GM23338 (cell line): Measurements from ENCODE around the gene CENPX. TPM values are rescaled to one million over a fixed set of nuclear protein-coding genes. Genes with fewer than 3 reads are reported as not detected.

ENCODE experiments used
- CTCF ChIP-seq, 2 experiments: fragments of 200-600 bp in 1 of 2; sonication (generic) in 1 of 2; conservative IDR thresholded peaks; 2 replicates each; pipeline versions ENCODE4 v1.5.1 to v1.6.1; 2016 to 2017; ENCODE audit warnings: antibody characterized with exemption in 2 of 2, low read depth in 2 of 2, mild to moderate bottlenecking in 2 of 2, moderate library complexity in 1 of 2
- EZH2 ChIP-seq: fragments of 200-600 bp; sonication (generic); IDR thresholded peaks from one replicate; pipeline ENCODE4 v1.8.0; 2017; ENCODE audit warnings: antibody characterized with exemption, mild to moderate bottlenecking, low read depth; ENCODE audit not compliant: unreplicated experiment
- EZH2phosphoT487 ChIP-seq: fragments of 200-600 bp; sonication (generic); IDR thresholded peaks from one replicate; pipeline ENCODE4 v1.8.1; 2018; ENCODE audit warnings: antibody characterized with exemption; ENCODE audit not compliant: unreplicated experiment
- JUNB ChIP-seq: IDR thresholded peaks from one replicate; pipeline ENCODE4 v1.6.1; 2016; ENCODE audit warnings: antibody characterized with exemption; ENCODE audit not compliant: unreplicated experiment
- ZNF462 ChIP-seq: fragments of 250-450 bp; sonication (Bioruptor Pico); IDR thresholded peaks from 2 replicates; pipeline ENCODE4 v1.5.0; 2020; ENCODE audit warnings: mild to moderate bottlenecking, moderate library complexity
- polyA plus RNA-seq: library from polyadenylated mRNA; unstranded; fragments of >200 nt; fragmentation: Nextera tagmentation; extraction: Ambion mirVana; gene quantifications from 2 replicates; pipeline ENCODE4 v1.2.1, GENCODE V29; 2016
- total RNA-seq: library from RNA; depleted of rRNA; stranded (reverse); fragments of >200 nt; shearing (Covaris generic); gene quantifications from 2 replicates; pipeline ENCODE4 v1.2.3, GENCODE V29; 2014

CENPX gene
- total and polyA plus RNA-seq, 2 experiments from 2014 or later, result 114 to 157 TPM

GRCh38 chr17:82055965-82056728 lies 33.5 kb upstream of the CENPX start (continued):
- TF ChIP-seq ZNF462 (no peak), JUNB (no peak), EZH2 (no peak), EZH2phosphoT487 (no peak), CTCF (conservative IDR thresholded peaks at IDR 0.05; ENCODE audit: low read depth in 2 of 2) (no peak)
